ENCODE results near the gene WWP2. TPM values are rescaled to one million over a fixed set of nuclear protein-coding genes. Genes with fewer than 3 reads are reported as not detected.
"Not testable (repeated sequence)": the region's sequence is repeated elsewhere in the genome, so short reads cannot be mapped to it uniquely, and the experiment has no call there.

Gene WWP2
- total RNA-seq, 6 donors from 2014 or later, result 59.5 to 125 (median 82.3) TPM

DNA sequence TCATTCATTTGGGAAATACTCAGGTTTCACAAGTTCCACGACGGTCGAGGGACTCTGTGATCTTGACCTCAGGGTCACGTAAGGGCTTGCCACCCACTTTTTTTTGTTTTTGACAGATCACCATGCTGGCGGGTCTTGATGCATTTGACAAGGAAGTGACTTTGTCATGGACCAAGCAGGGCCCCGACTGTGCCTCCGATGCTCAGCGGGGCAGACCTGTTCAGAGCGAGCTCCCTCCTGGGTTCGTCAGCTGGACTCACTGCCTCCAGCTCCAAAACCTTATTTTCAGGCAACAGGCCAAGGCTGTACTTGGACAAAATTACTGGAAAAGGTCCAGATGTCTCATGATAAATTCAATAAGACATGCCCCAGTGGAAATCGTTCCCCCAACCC lies 180.0 kb downstream of the WWP2 start:
- Histone ChIP-seq H3K4me1 (peaks cover 0 to 8% (median 3%) of the 10 kb centered on the region in 4 donors), H3K27ac (peak overlapping the region in 2 of 4 donors; percentile 5 to 56), H3K4me3 (no peak overlapping the region), H3K9me3 (no peaks in the 10 kb centered on the region), H3K36me3 (peaks cover 11 to 44% (median 40%) of the 10 kb centered on the region in 4 donors), H3K27me3 (no peaks in the 10 kb centered on the region)
- DNase-seq, result peak in 1 of 2 donors; percentile 24
- WGBS, 2 donors, result 77 to 78% methylated on average over 11 of the region's 11 CpGs
- ATAC-seq (ENCODE audit: low FRiP score in 2 of 2), result no peak
- TF ChIP-seq EP300 (IDR thresholded peaks at IDR 0.05) (no peak), POLR2A (IDR thresholded peaks at IDR 0.05) (no peak), POLR2AphosphoS5 (IDR thresholded peaks at IDR 0.05) (no peak)
- TF ChIP-seq, protein P1, sequence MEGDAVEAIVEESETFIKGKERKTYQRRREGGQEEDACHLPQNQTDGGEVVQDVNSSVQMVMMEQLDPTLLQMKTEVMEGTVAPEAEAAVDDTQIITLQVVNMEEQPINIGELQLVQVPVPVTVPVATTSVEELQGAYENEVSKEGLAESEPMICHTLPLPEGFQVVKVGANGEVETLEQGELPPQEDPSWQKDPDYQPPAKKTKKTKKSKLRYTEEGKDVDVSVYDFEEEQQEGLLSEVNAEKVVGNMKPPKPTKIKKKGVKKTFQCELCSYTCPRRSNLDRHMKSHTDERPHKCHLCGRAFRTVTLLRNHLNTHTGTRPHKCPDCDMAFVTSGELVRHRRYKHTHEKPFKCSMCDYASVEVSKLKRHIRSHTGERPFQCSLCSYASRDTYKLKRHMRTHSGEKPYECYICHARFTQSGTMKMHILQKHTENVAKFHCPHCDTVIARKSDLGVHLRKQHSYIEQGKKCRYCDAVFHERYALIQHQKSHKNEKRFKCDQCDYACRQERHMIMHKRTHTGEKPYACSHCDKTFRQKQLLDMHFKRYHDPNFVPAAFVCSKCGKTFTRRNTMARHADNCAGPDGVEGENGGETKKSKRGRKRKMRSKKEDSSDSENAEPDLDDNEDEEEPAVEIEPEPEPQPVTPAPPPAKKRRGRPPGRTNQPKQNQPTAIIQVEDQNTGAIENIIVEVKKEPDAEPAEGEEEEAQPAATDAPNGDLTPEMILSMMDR (IDR thresholded peaks at IDR 0.05), result no peak

DNA sequence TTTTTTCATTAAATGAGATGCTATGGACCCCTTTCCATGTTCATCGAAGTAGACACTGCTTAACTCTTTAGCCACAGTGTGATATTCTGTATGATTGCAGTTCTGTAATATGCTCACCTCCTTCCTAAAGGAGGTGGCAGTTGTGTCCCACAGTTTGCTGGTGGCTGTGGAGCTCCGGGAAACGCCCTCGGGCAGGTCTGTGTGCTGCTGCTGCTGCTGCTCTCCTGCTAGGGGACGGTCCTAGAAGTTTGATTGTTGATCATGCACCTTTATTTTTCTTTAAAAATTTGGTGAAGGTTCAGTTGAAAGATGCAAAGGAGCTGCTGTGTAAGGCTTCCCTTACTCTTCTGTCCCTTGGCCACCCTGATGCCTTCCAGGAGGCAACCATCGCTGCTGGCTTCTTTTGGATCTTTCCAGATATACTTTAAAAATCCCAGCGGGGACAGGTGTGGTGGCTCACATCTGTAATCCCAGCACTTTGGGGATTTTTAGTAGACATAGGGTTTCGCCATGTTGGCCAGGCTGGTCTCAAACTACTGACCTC lies 180.6 kb downstream of the WWP2 start:
- WGBS, 2 donors, result 82 to 86% methylated on average over 7 to 8 of the region's 8 CpGs
- DNase-seq, result peak in 1 of 2 donors; percentile 29

DNA sequence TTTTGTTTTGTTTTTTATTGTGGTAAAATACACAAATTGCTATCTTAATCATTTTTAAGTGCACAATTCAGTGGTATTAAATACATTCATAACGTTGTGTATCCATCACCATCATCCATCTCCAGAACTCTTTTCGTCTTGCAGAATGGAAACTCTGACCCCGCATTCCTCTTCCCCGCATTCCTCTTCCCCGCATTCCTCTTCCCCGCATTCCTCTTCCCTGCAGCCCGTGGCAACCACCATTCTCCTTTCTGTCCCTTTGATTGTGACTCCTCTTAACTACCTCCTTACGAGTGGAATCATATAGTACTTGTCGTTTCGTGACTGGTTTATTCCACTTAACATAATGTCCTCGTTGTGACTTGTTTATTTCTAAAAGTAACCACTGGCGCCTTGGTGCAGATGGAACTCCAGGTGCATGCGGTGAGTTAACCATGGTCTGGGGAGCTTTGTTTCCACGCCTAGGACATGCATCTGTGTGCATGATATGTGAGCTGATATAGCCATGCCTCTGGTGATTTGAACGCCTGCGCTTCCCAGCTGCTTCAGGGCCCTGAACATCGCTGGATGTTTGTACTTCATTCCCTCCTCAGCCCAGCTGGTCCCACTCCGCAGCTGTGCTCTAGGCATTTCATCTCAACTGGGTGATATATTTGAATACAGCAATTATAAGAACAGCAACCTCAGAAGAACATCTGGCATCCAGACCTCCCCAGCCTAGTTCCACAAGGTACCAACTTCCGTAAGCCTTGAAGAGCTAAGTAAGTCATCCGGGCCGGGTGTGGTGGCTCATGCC lies 181.3 kb downstream of the WWP2 start:
- not testable (repeated sequence) for H3K9me3 ChIP-seq; H3K27me3 ChIP-seq; H3K27ac ChIP-seq; DNase-seq; H3K4me1 ChIP-seq; ATAC-seq (ENCODE audit: low FRiP score in 2 of 2); H3K4me3 ChIP-seq
- 76 to 80% methylated on average over 16 to 17 of the region's 21 CpGs for WGBS, 2 donors
- H3K36me3 ChIP-seq, result peaks cover 5 to 30% (median 26%) of the 10 kb centered on the region in 4 donors

More for the DNA sequence above, 180.6 kb downstream of the WWP2 start:
- H3K4me1 ChIP-seq, result peaks cover 0 to 8% (median 3%) of the 10 kb centered on the region in 4 donors
- no peak overlapping the region for H3K27ac ChIP-seq
- H3K36me3 ChIP-seq, result peaks cover 9 to 38% (median 33%) of the 10 kb centered on the region in 4 donors
- no peaks in the 10 kb centered on the region for H3K27me3 ChIP-seq
- no peak overlapping the region for H3K4me3 ChIP-seq
- ATAC-seq (ENCODE audit: low FRiP score in 2 of 2), result no peak
- TF ChIP-seq EP300 (IDR thresholded peaks at IDR 0.05), result no peak
- H3K9me3 ChIP-seq, result no peaks in the 10 kb centered on the region

DNA sequence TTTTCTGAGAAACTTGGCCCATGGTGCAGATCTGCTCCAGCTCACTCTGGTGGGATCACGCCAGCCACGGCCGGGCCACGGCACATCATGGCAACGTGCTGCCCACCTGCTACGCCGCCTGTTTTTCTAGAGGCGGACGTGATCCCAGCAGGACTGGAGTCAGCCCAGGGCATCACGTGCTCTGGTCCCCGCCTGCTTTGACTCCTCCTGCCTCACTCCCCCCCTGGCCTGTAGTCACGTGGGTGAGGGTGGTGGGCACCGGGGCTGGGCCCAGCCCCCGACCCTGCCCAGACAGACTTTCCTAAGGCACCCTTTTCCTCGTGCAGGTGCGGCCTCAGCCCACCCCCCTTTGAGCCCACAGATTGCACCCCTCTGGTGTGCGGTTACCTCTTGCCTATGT lies 188.3 kb downstream of the WWP2 start:
- peak in 1 of 2 donors; percentile 51 for ATAC-seq (ENCODE audit: low FRiP score in 2 of 2)
- not testable (repeated sequence) for H3K4me1 ChIP-seq

DNA sequence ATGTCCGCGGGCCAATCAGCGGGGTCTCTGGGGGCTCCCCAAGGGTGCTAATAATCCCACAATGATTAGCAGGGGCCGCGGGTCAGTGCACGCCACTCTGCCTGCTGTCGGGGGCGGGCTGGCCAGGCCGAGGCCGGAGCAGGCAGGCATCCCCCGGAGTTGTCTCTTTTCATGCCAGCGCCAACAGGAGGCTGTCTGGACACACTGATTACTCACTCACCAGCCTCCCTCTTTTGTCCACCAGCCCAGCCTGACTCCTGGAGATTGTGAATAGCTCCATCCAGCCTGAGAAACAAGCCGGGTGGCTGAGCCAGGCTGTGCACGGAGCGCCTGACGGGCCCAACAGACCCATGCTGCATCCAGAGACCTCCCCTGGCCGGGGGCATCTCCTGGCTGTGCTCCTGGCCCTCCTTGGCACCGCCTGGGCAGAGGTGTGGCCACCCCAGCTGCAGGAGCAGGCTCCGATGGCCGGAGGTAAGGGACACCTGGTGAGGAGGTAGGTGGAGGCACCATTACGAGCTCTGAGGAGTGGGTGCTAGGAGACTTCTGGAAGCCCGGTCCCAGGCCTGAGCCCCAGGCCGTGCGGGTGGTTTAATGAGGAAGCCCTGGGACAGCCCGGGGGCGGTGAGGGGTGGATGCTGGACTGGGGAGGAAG lies 189.0 kb downstream of the WWP2 start, which contains the start of gene CLEC18A:
Gene CLEC18A, plus strand, starts transcription at position 318 of the 655 bp plus-strand sequence. Its CDS starts 33 bp downstream, at position 351.
- no CpG with 5 or more reads among the region's 26 CpGs for WGBS, 2 donors
- not testable (repeated sequence) for H3K4me3 ChIP-seq, H3K27ac ChIP-seq, H3K36me3 ChIP-seq, H3K27me3 ChIP-seq, H3K4me1 ChIP-seq, H3K9me3 ChIP-seq
- ATAC-seq (ENCODE audit: low FRiP score in 2 of 2) (peak; percentile 29 to 66), DNase-seq (peak in 1 of 2 donors; percentile 30)

More for the DNA sequence above, 188.3 kb downstream of the WWP2 start:
- H3K27me3 ChIP-seq, DNase-seq, H3K9me3 ChIP-seq, H3K27ac ChIP-seq, H3K4me3 ChIP-seq, H3K36me3 ChIP-seq: not testable (repeated sequence)
- WGBS, 2 donors, result no CpG with 5 or more reads among the region's 17 CpGs

DNA sequence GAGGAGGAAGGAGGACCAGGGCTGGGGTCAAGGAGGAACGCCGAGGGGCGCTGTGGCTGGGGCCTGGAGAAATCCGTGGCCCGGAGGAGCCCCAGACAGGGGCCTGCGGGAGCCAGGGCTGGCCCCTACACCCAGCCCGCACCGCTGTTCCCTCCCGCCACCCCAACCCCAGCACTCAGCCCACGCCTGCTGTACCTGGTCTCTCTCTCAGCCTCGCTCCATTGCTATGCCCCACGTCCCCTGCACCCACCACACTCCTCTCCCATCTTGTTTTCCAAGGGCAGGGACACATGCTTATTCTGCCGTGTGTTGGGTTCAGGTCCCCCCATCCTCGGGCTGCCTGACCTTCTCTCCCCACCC lies 189.5 kb downstream of the WWP2 start:
- no CpG with 5 or more reads among the region's 14 CpGs for WGBS, 2 donors
- H3K27me3 ChIP-seq; H3K9me3 ChIP-seq; H3K4me3 ChIP-seq; DNase-seq; H3K27ac ChIP-seq; H3K4me1 ChIP-seq; H3K36me3 ChIP-seq; ATAC-seq (ENCODE audit: low FRiP score in 2 of 2): not testable (repeated sequence)

DNA sequence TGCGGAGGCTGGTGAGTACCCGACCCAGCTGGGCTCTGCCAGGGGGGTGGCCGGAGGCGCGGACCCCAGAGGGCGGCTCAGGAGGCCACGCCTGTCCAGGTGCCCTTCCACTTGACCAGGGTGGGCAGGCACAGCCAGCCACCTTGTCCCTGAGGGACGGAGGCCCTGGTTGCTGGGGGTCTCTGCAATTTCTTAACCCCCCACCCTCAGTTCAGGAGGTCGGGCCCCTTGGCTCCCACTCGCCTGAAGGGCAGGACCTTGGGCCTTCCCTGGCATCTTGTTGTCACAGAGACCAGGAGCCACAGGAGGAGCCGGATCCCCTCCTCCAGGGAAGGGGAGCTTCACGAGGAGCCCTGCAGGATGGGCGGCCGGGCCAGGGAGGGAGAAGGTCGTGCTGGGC lies 190.0 kb downstream of the WWP2 start:
- not testable (repeated sequence) for H3K27me3 ChIP-seq; ATAC-seq (ENCODE audit: low FRiP score in 2 of 2); H3K4me3 ChIP-seq; H3K27ac ChIP-seq; H3K4me1 ChIP-seq; H3K9me3 ChIP-seq; H3K36me3 ChIP-seq
- WGBS, 2 donors, result no CpG with 5 or more reads among the region's 15 CpGs
- peak in 1 of 2 donors; percentile 39 for DNase-seq

DNA sequence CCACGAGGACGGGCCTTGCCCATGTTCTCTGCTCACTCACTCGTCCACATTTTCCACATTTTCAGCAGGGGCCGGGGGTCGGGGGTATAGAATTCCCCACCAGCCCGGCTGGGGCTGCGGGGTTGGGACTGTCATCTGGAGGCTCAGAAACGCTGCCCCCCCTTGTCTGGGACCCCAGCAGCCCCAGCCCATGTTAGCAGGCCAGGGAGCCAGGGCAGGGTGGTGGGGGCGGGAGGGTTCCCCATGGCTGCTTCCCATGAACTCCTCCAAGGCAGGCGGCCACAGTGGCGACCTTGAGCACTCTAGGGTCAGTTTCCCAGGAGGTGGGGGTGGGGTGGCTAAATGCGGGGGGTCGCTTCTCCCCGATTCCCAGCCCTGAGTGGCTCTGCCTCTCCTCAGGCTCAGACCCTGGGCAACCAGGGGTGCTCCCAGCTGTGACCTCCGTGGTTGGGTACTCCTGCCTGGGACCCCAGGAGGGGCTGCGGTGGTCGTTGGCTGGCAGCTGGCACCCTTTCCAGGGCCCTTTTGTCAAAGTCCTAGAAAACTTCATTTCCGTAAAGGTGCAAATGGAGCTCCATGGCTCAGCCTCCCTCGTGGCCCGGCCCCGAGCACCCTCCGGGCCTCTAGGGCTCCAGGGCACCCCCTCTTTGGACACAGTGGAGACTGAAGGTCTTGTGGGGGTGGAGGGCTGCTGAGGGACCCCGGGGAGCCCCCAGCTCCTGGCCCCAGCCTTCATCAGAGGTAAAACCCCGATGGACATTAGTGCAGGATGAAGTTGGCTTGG lies 190.6 kb downstream of the WWP2 start:
- H3K4me1 ChIP-seq; H3K27me3 ChIP-seq; H3K4me3 ChIP-seq; H3K36me3 ChIP-seq; ATAC-seq (ENCODE audit: low FRiP score in 2 of 2); H3K27ac ChIP-seq; H3K9me3 ChIP-seq: not testable (repeated sequence)
- DNase-seq, result peak in 1 of 2 donors; percentile 62
- WGBS, 2 donors, result 89 to 91% methylated on average over 4 to 11 of the region's 24 CpGs

DNA sequence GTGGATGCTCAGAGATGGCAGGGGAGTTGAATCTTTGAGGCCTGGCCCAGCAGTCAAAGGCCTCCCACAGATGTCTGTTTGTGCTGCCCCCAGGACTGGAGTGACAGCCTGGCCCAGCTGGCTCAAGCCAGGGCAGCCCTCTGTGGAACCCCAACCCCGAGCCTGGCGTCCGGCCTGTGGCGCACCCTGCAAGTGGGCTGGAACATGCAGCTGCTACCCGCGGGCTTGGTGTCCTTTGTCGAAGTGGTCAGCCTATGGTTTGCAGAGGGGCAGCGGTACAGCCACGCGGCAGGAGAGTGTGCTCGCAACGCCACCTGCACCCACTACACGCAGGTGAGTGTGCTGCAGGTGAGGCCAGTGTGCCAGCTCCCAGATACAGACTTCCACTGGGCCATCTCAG lies 192.1 kb downstream of the WWP2 start:
- not testable (repeated sequence) for H3K4me1 ChIP-seq; ATAC-seq (ENCODE audit: low FRiP score in 2 of 2); H3K36me3 ChIP-seq; H3K4me3 ChIP-seq; H3K27ac ChIP-seq; H3K27me3 ChIP-seq; H3K9me3 ChIP-seq
- peak in 1 of 2 donors; percentile 70 for DNase-seq
- WGBS, 2 donors, result 43 to 57% methylated on average over 1 of the region's 13 CpGs

DNA sequence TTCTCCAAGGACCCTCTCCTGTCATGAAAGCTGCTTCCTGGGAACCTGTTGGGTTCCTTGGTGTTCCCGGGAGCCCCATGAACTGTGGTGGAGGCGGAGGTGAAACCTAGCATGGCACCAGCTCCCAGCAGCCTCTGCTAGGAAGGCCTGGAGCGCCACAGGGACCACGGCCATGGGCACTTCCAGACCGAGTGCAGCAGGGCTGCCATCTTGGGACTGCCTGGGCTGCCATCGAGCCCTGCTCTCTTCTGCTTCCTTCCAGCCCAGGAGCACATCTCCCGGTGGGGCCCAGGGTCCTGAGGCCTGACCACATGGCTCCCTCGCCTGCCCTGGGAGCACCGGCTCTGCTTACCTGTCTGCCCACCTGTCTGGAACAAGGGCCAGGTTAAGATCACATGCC lies 201.2 kb downstream of the WWP2 start:
- not testable (repeated sequence) for H3K36me3 ChIP-seq, H3K4me3 ChIP-seq, H3K4me1 ChIP-seq, H3K27me3 ChIP-seq, H3K27ac ChIP-seq, H3K9me3 ChIP-seq
- no CpG with 5 or more reads among the region's 9 CpGs for WGBS, 2 donors
- DNase-seq (peak in 1 of 2 donors; percentile 54), ATAC-seq (ENCODE audit: low FRiP score in 2 of 2) (peak in 1 of 2 donors; percentile 6)

Data from upper lobe of left lung (tissue), 6 donors.